Measurements from ENCODE around the gene ABCC11.

- no peak for TF ChIP-seq CTCF (conservative IDR thresholded peaks at IDR 0.05)
- no peak for TF ChIP-seq ZFX (IDR thresholded peaks at IDR 0.05)
Measured at GRCh38 chr16:48294724-48295123, 47.4 kb upstream of the ABCC11 start.
